Muscle of arm (tissue), 14 donors: ENCODE measurements around the gene RBFA. TPM values are rescaled to one million over a fixed set of nuclear protein-coding genes. Genes with fewer than 3 reads are reported as not detected.
A peak's percentile ranks its signal among the peaks of the same experiment; 100 is the strongest.
"Not testable (repeated sequence)": the region's sequence is repeated elsewhere in the genome, so short reads cannot be mapped to it uniquely, and the experiment has no call there.

Source experiments
- DNase-seq: peaks from one replicate; pipeline ENCODE4 v3.0.0-alpha.2; 2013
- long read RNA-seq, 11 donors: transcript quantifications; one replicate each; lab custom pipeline, GENCODE V29; 2026
- polyA plus RNA-seq, 12 donors: library from polyadenylated mRNA; unstranded; fragments of 120-200 nt; gene quantifications; one replicate each; pipeline ENCODE4 v1.2.1, GENCODE V29; 2013; ENCODE audit not compliant: insufficient read length in 12 of 12

The RBFA gene, protein sequence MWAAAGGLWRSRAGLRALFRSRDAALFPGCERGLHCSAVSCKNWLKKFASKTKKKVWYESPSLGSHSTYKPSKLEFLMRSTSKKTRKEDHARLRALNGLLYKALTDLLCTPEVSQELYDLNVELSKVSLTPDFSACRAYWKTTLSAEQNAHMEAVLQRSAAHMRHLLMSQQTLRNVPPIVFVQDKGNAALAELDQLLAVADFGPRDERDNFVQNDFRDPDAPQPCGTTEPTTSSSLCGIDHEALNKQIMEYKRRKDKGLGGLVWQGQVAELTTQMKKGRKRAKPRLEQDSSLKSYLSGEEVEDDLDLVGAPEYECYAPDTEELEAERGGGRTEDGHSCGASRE
- polyA plus RNA-seq, result 10 to 100 TPM in 11 of 12 donors, not detected in 1; 16.3 to 38.8 (median 24.6) TPM
- long read RNA-seq, donor 1, transcript RBFA-202 (7 exons, 1,407 nt), result major isoform, 6 of 14 reads
- long read RNA-seq, donor 1, transcript RBFA-204 (1 exons, 1,587 nt), result major isoform, 6 of 14 reads
- long read RNA-seq, donor 1, partial matches to known transcripts, result 0 of 14 reads
- long read RNA-seq, donor 1, other reads (novel, unspliced or antisense), result 0 of 14 reads
- long read RNA-seq, donor 2, transcript RBFA-202 (7 exons, 1,407 nt), result major isoform, 11 of 12 reads
- long read RNA-seq, donor 2, partial matches to known transcripts, result 0 of 12 reads
- long read RNA-seq, donor 2, other reads (novel, unspliced or antisense), result 0 of 12 reads
- long read RNA-seq, donor 3, partial matches to known transcripts, result 0 of 8 reads
- long read RNA-seq, donor 3, other reads (novel, unspliced or antisense), result 0 of 8 reads
- long read RNA-seq, donor 4, transcript RBFA-202 (7 exons, 1,407 nt), result major isoform, 7 of 9 reads
- long read RNA-seq, donor 4, partial matches to known transcripts, result 0 of 9 reads
- long read RNA-seq, donor 4, other reads (novel, unspliced or antisense), result 0 of 9 reads
- long read RNA-seq, donor 5, transcript RBFA-204 (1 exons, 1,587 nt), result minor isoform, 6 of 23 reads
- long read RNA-seq, donor 5, transcript RBFA-202 (7 exons, 1,407 nt), result major isoform, 15 of 23 reads
- long read RNA-seq, donor 5, partial matches to known transcripts, result 0 of 23 reads
- long read RNA-seq, donor 5, other reads (novel, unspliced or antisense), result 0 of 23 reads
- long read RNA-seq, donor 6, transcript RBFA-202 (7 exons, 1,407 nt), result major isoform, 5 of 7 reads
- long read RNA-seq, donor 6, partial matches to known transcripts, result 0 of 7 reads
- long read RNA-seq, donor 6, other reads (novel, unspliced or antisense), result 0 of 7 reads
- long read RNA-seq, donor 7, partial matches to known transcripts, result 0 of 5 reads
- long read RNA-seq, donor 7, other reads (novel, unspliced or antisense), result 0 of 5 reads
- long read RNA-seq, donor 8, transcript RBFA-202 (7 exons, 1,407 nt), result major isoform, 5 of 9 reads
- long read RNA-seq, donor 8, partial matches to known transcripts, result 0 of 9 reads
- long read RNA-seq, donor 8, other reads (novel, unspliced or antisense), result 0 of 9 reads
- long read RNA-seq, donor 9, partial matches to known transcripts, result 0 of 5 reads
- long read RNA-seq, donor 9, other reads (novel, unspliced or antisense), result 0 of 5 reads
- long read RNA-seq, donor 10, transcript RBFA-202 (7 exons, 1,407 nt), result major isoform, 10 of 12 reads
- long read RNA-seq, donor 10, partial matches to known transcripts, result 0 of 12 reads
- long read RNA-seq, donor 10, other reads (novel, unspliced or antisense), result 0 of 12 reads
- long read RNA-seq, donor 11, transcript RBFA-202 (7 exons, 1,407 nt), result major isoform, 13 of 16 reads
- long read RNA-seq, donor 11, partial matches to known transcripts, result 0 of 16 reads
- long read RNA-seq, donor 11, other reads (novel, unspliced or antisense), result 0 of 16 reads

GRCh38 chr18:80034068-80034851 is at the start of gene RBFA:
TSS of gene RBFA (plus strand) at chr18:80034434. CDS start at chr18:80034496, 62 bp downstream.
- DNase-seq, result peak; percentile 99

DNA sequence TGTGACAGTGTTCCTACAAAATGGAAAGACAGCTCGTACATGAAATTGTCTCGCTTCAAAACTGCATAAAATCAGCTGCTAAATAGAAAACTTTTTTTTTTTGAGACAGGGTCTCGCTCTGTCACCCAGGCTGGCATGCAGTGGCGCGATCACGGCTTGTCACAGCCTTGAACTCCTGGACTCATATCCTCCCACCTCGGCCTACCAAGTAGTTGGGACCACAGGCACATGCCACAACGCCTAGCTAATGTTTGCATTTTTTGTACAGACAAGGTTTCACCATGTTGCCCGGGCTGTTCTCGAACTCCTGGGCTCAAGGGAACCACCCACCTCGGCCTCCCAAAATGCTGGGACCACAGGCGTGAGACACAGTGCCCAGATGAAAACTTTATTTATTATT is 49.1 kb upstream of the RBFA start:
- no peak for DNase-seq

GRCh38 chr18:79986726-79987125 is 47.5 kb upstream of the RBFA start:
- no peak for DNase-seq

DNA sequence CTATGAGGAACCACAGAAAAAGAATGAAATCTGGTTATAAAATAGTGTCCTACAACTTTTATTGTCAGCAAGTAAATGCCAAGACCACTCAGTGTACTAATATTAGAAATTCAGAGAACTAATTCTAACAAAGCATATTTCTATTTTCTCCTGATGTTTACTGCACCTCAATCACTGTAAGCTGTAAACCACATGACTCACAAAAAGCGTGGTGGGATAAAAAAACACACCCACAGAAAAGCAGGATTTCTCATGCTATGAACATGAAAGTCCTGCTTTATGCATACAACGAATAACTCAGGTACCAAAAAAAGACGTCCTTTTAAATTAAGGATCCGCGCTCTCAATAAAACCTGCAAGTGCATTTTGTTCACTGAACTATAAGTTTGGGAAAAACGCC is 46.7 kb upstream of the RBFA start:
- DNase-seq, result peak; percentile 12

DNA sequence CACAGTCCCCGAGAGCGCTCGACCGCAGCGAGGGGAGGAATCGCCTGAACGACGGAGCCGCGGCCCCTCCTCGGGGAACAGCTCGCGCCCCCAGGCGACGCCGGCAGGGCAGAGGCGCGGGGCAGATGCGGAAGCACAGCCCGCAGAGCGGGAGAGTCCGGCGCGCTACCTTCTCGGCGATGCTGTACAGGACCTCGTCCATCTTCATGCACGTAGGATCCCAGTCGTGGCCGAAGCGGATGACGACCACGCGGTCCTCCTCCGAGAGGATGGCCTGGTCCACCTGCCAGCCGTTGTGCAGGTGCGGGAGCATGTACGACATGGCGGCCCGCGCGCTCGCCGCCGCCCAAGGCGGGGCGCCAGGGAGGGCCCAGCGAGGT is 46.2 kb upstream of the RBFA start:
- DNase-seq, result peak; percentile 63

DNA sequence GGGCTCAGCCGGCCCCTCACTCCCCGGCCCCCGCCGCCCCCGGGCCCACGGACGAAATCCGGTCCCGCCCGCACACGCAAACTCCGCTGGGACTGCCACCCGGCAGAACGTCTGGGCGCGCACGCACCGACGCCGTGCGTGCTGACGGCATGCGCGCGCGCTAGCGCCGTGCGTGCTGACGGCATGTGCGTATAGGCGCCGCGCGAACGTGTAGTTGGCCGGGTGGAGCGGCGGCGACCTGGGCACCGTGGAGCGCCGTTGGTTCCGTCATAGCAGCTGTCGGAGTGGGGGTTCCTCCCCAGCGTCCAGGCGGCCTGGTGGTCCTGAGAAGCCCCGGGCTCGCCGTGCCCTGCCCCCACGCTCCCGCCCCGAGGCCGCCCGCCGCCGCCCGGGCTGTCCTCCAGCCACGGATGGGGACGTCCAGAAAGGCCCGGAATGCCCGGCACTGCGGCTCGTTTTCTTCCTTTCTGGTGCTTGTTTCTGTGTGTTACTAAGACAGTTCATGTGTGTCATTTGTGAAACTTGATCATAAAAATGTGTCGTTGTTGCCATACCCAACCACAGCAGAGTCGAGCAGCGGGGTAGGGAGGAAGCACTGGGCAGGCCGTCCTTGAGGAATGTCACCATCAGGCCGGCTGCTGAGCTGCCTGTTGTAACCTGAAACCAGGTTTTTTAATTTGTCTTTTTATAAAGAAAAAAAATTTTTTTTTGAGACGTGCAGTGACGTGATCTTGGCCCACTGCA is 45.6 kb upstream of the RBFA start, which contains the start of gene TXNL4A:
TXNL4A (minus strand) TSS at position 113 of the 744 bp plus-strand sequence. CDS start 171 bp downstream, outside the sequence.
- DNase-seq, result peak; percentile 92

DNA sequence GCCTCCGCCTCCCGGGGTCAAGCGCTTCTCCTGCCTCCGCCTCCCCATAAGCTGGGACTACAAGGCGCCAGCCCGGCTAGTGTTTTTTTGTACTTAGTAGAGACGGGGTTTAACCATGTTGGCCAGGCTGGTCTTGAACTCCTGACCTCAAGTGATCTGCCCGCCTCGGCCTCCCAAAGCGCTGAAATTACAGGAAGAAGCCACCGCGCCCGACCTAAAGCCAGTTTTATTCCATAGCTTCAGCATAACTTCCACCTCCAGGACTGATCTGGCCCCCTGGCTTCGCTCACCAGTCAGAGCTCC is 45.1 kb upstream of the RBFA start:
- no peak for DNase-seq

GRCh38 chr18:79991494-79991893 is 42.7 kb upstream of the RBFA start:
- no peak for DNase-seq

DNA sequence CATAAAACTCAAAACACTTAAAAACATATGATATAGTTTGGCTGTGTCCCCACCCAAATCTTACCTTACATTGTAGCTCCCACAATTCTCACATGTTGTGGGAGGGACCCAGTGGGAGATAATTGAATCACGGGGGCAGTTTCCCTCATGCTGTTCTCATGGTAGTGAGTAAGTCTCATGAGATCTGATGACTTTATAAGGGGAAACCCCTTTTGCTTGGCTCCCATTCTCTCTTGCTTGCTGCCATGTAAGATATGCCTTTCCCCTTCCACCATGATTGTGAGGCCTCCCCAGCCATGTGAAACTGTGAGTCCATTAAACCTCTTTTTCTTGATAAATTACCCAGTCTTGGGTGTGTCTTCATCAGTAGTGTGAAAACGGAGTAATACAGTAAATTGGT is 34.5 kb upstream of the RBFA start:
- not testable (repeated sequence) for DNase-seq

GRCh38 chr18:80000877-80001276 is 33.4 kb upstream of the RBFA start:
- DNase-seq, result no peak

DNA sequence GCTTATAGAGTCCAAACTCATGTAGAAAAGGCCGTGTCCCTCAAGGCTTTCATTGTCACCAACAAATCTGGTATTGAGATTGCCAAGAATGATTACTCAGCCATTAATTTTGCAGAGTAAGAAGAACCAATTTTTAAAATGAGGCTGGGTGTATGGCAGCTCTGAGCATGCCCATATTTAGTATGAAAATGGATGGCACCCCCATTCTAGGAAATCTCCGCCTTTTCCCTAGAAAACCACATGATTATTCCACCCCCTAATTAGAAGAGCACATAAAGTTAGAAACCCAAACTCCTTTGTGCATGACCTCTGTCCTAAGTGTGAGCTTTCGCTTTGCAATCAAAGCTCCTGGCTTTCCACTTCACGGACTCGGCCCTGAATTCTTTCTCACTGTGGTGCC is 31.8 kb upstream of the RBFA start:
- no peak for DNase-seq

- DNase-seq, result no peak
These were observed 29.5 kb upstream of the RBFA start for GRCh38 chr18:80004600-80005342.

- no peak for DNase-seq
These were observed 27.5 kb upstream of the RBFA start for GRCh38 chr18:80006724-80007123.

DNA sequence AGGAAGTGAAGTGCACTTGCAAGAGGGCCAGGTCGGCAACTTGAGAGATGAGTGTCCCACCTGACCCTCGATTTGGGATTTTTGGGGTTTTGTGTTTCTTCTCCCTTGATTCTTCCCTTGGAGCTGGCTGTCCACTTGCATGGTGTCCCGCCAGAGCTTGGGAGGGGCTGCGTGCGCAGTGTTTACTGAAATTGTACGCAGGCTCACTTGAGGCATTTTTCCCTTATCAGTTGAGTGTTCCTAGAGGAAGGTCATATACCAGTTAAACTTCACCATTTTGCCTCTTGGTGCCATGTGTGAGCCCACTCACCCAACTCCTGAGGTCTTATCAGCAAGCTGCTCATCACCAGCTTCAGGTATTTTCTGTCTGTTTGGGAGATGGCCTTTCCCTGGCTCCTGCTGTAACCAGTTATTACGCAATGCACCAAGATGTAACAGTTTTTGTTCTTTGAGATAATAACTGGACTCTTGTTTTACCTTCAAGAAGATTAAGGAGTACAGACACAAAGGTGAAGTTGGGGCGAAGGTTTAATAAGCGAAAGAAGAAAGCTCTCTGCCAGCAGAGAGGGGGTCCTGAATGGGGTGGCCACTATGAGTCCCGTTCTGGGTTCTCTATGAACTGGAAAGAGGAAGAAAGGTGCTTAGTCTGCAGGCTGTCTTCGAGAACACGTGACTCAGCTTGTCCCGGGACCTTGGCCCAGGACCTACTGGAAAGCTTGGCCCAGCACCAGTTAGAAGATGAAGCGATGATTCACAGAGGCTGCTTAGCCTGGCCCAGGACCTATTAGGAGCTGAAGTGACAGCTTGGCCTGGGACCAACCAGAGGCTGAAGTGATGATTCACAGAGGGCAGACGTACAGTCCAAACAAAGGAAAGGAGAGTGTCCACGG is 24.3 kb upstream of the RBFA start:
- DNase-seq, result no peak

GRCh38 chr18:80010551-80010906 is 23.7 kb upstream of the RBFA start:
- no peak for DNase-seq

GRCh38 chr18:80011496-80012137 is 22.6 kb upstream of the RBFA start:
- DNase-seq, result not testable (repeated sequence)

GRCh38 chr18:80012714-80013113 is 21.5 kb upstream of the RBFA start:
- DNase-seq, result no peak
